Measurements from ENCODE around the gene MRPL16. TPM values are rescaled to one million over a fixed set of nuclear protein-coding genes. Genes with fewer than 3 reads are reported as not detected.

MRPL16 gene
- total and polyA plus RNA-seq, 2 experiments from 2014 or later, result 77.4 to 176 TPM

DNA sequence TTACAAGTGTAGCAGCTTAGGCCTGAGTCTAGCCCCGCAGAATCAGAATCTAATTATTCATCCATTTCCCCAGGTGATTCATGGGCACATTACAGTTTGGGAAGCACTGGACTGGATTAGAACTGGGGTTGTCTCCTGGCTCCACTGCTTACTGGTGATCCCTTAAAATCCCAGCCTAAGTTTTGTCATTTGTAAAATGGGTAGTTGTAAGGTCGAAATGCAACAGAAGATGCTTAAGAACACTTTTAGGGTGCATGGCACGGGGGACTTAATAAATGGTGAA lies 54.1 kb downstream of the MRPL16 start (continued):
- TF ChIP-seq STAT1 (IDR thresholded peaks at IDR 0.05; ENCODE audit: unreplicated experiment) (no peak), NANOG (IDR thresholded peaks at IDR 0.05; ENCODE audit: borderline replicate concordance) (no peak), CTCF (conservative IDR thresholded peaks at IDR 0.05; ENCODE audit: low read depth in 2 of 2) (no peak), ETS1 (IDR thresholded peaks at IDR 0.05) (no peak)

Other genes starting within 250 kb of the MRPL16 start
- gene OSBP, start 195.0 kb downstream of the MRPL16 start, total RNA-seq (2014; rRNA removed; shearing (Covaris generic)), result 35.7 and 39.3 TPM in 2 replicates
- gene OSBP, start 195.0 kb downstream of the MRPL16 start, polyA plus RNA-seq (2016; fragmentation: Nextera tagmentation; extraction: Ambion mirVana), result 11.0 and 13.1 TPM in 2 replicates
- gene PATL1, start 141.7 kb downstream of the MRPL16 start, total RNA-seq (2014; rRNA removed; shearing (Covaris generic)), result 19.6 and 20.8 TPM in 2 replicates
- 12.3 and 12.9 TPM in 2 replicates for gene PATL1, start 141.7 kb downstream of the MRPL16 start, polyA plus RNA-seq (2016; fragmentation: Nextera tagmentation; extraction: Ambion mirVana)
- not detected in 2 replicates for gene OR10V1, start 96.9 kb downstream of the MRPL16 start, total RNA-seq (2014; rRNA removed; shearing (Covaris generic))
- not detected in 2 replicates for gene OR10V1, start 96.9 kb downstream of the MRPL16 start, polyA plus RNA-seq (2016; fragmentation: Nextera tagmentation; extraction: Ambion mirVana)
- gene STX3, start 55.4 kb downstream of the MRPL16 start, total RNA-seq (2014; rRNA removed; shearing (Covaris generic)), result 47.9 and 65.5 TPM in 2 replicates
- 19.0 and 20.0 TPM in 2 replicates for gene STX3, start 55.4 kb downstream of the MRPL16 start, polyA plus RNA-seq (2016; fragmentation: Nextera tagmentation; extraction: Ambion mirVana)
- gene CBLIF, start 34.7 kb upstream of the MRPL16 start, total RNA-seq (2014; rRNA removed; shearing (Covaris generic)), result not detected in 2 replicates
- not detected in 2 replicates for gene CBLIF, start 34.7 kb upstream of the MRPL16 start, polyA plus RNA-seq (2016; fragmentation: Nextera tagmentation; extraction: Ambion mirVana)
- gene TCN1, start 55.7 kb upstream of the MRPL16 start, total RNA-seq (2014; rRNA removed; shearing (Covaris generic)), result not detected in 2 replicates
- not detected in 2 replicates for gene TCN1, start 55.7 kb upstream of the MRPL16 start, polyA plus RNA-seq (2016; fragmentation: Nextera tagmentation; extraction: Ambion mirVana)
- not detected in 2 replicates for gene OOSP3, start 68.0 kb upstream of the MRPL16 start, total RNA-seq (2014; rRNA removed; shearing (Covaris generic))
- gene OOSP3, start 68.0 kb upstream of the MRPL16 start, polyA plus RNA-seq (2016; fragmentation: Nextera tagmentation; extraction: Ambion mirVana), result 0.35 TPM in 1 of 2 replicates, not detected in the other
- gene OOSP1, start 127.7 kb upstream of the MRPL16 start, total RNA-seq (2014; rRNA removed; shearing (Covaris generic)), result not detected in 2 replicates
- not detected in 2 replicates for gene OOSP1, start 127.7 kb upstream of the MRPL16 start, polyA plus RNA-seq (2016; fragmentation: Nextera tagmentation; extraction: Ambion mirVana)
- gene OOSP4A, start 153.3 kb upstream of the MRPL16 start, total RNA-seq (2014; rRNA removed; shearing (Covaris generic)), result not detected in 2 replicates
- gene OOSP4A, start 153.3 kb upstream of the MRPL16 start, polyA plus RNA-seq (2016; fragmentation: Nextera tagmentation; extraction: Ambion mirVana), result not detected in 2 replicates
- gene OOSP4B, start 206.4 kb upstream of the MRPL16 start, total RNA-seq (2014; rRNA removed; shearing (Covaris generic)), result not detected in 2 replicates
- not detected in 2 replicates for gene OOSP4B, start 206.4 kb upstream of the MRPL16 start, polyA plus RNA-seq (2016; fragmentation: Nextera tagmentation; extraction: Ambion mirVana)
- not detected in 2 replicates for gene OOSP2, start 229.6 kb upstream of the MRPL16 start, total RNA-seq (2014; rRNA removed; shearing (Covaris generic))
- not detected in 2 replicates for gene OOSP2, start 229.6 kb upstream of the MRPL16 start, polyA plus RNA-seq (2016; fragmentation: Nextera tagmentation; extraction: Ambion mirVana)
- gene MS4A3, start 245.9 kb upstream of the MRPL16 start, total RNA-seq (2014; rRNA removed; shearing (Covaris generic)), result not detected in 2 replicates
- not detected in 2 replicates for gene MS4A3, start 245.9 kb upstream of the MRPL16 start, polyA plus RNA-seq (2016; fragmentation: Nextera tagmentation; extraction: Ambion mirVana)

Data from GM23338 (cell line).